Cortex of kidney (tissue), 1 donor: Measurements from ENCODE around the gene ADAMTSL5.
"Not testable (repeated sequence)": the region's sequence is repeated elsewhere in the genome, so short reads cannot be mapped to it uniquely, and the experiment has no call there.

Source experiments
- DNase-seq: peaks from one replicate; lab custom pipeline; 2025; lab: John Stamatoyannopoulos, UW

ADAMTSL5 gene

DNA sequence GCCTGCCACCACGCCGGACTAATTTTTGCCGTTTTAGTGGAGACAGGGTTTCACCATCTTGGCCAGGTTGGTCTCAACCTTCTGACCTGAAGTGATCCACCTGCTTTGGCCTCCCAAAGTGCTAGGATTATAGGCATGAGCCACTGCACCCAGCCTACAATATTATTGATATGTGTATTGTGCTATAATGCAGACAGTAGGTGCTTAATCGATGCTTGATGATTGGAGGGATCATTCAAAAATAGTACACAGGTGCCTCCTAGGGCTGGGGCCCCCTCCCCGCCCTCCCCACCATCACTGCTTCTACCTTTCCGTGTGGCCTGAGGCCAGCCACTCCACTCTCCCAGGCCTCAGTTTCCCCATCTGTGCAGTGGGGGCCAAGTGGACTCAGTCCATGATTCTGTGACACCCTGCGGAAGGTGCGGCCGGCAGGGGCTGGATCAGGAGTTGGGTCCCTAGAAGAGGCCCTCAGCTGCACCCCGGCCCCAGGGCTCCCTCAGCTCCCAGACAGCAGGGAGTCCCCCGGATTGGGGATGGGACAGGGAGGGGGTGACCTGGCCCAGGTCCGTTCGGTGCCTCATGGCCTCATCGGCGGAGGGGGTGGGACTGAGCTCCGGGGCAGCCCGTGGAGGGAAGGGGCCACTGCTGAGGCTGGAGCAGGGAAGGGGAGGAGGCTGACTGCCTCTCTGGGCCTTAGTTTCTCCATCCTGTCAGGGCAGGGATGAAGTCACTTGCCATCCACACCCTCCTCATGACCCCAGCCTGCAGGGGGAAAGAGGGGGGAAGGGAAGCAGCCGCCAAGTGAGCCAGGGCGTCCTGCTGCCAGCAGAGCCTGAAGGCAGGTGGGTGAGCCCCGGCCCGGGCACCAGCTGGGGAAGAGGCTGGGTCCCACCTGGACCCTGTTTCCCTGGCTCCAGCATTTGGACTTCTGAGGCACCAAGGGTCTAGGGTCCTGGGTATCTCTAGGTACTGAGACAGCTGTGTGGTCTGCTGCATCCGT, 1.2 kb downstream of the ADAMTSL5 start:
- no peak for DNase-seq

DNA sequence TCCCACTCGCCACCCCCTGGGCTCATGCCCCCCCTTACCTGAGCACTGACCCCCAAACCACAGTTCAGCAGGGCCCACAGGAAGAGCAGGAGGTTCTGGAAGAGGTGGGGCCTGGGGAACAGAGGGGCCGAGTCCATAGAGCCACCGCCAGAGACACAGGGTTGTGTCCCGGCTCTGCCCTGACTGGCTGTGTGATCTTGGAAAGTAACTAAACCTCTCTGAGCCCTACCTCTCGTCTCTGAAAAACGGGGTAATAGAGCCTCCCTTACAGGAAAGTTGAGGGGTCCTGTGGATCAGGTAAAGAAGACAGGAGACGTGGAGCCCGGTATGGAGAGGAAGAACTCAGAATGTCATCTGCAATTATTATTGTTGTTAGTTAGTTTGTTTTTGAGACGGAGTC, 2.0 kb downstream of the ADAMTSL5 start:
- DNase-seq = no peak

DNA sequence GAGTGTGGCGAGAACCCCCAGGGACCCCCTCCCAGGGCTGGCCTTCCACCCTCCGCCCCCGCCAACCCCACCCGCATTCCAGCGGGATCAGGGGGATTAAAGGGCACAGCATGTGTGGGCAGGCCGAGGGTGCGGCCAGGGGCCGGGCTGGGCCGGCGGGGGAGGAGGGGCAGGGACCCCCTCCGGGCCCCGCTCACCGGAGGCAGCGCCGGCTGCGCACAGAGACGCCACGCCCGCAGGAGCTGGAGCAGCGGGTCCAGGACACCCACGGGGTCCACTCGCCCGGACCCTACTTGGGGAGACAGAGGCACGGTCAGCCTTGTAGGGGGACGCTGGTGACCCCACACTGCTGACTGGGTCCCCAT, 2.4 kb downstream of the ADAMTSL5 start:
- DNase-seq = no peak

DNA sequence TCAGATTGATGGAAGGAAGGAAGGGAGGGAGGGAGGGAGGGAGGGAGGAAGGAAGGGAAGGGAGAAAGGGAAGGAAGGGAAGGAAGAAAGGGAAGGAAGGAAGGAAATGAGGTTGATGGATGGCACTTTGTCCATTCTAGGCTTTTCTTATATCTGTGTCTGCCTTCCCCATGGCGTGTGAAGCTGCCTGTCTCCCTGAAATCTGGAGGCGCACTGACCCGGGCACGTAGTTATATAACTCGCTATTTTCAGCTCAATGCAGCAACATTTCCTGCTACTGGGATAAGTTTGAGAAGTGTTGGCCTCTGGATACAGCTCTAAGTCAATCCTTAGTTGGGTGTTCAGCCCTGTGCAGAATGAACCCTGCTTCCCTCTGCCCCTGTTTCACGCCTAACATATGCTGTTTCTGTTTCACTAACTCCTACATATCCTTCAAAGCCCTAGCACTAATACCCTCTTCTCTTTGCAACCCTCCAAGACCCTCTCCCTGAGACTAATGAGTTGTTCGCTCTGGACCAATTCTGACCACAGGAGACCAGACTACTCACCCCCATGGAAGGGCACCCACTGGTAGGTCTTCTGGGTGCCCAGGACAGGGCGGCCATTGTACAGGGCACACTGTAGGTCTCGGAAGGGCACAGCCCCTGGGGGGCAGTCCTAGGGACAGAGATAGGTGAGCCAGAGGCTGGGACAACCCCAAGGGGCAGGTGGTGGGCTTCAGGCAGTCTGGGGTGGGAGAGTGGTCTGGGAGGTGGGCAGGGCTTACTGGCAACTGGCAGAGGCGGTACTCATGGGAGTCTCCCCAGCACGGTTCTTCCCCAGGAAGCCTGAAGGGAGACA, 3.0 kb downstream of the ADAMTSL5 start:
- DNase-seq = no peak

DNA sequence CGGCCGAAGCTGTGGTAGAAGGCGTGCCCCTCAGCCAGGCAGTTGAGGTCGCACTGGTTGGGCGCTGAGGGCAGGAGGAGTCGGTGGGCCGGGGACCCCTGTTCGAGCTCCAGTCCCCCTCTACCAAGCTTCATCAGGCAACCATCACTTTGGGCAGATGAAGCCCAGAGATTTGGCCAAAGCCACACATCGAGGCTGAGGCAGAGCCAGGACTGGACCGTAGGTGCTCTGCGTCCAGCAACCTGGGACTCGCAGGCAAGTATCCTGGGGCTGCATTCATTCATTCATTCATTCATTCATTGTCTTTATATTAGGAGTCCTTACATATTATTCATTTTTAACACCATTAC, 4.3 kb downstream of the ADAMTSL5 start:
- DNase-seq = no peak

DNA sequence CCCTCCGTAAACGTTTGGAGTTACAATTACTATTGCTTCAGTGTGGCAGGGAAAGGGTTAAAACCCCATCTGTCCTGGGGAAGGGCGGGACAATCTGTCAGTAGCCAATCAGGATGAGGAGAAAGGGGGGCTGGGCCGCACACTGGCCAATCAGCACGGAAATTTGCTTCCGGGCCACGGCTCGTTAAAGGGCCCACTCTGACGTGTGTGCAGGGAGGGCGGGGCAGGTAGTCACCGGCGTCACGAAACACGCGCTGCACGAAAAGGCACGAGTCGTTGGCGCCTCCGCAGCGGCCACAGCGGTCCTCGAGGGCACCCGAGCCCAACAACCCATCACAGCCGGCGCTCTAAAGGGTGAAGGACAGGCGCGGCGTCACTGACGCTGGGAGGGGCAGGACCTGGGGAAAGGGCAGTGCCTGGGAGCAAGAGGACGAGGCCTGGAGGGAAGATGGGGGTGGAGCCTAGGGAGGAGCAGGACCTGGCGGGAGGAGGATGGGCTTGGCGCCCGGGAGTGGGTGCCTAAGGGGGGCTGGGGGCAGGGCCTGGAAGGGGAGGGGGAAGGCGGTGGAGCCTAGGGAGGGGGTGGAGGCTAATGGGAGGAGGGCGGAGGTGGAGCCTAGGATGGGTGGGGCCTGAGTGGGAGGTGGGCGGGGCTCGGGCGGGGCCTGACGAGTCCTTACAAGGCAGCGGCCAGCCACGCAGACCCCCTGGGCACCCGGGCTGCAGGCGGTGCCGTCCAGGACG, 4.9 kb downstream of the ADAMTSL5 start:
- no peak for DNase-seq

DNA sequence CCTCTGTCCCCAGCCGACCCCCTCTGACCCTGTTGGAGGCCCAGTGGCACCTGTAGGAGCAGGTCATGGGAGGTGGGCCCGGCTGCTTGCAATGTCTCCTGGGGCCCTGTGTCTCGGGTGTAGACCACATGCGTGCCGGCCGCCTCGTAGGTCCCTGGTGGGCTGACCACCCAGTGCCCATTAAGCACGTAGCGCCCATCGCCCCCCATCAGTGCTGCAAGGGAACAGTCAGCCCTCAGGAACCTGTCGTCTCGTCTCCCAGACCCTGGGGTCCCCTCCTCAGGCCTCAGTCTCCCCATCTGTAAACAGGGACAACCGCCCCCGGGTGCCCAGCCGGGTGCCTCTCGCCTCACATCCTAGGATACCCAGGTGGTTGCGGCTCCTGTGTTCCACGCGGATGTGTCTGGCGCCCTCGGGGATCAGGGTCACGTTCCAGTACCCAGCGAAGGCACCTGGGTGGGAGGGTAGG, 5.6 kb downstream of the ADAMTSL5 start:
- no peak for DNase-seq

DNA sequence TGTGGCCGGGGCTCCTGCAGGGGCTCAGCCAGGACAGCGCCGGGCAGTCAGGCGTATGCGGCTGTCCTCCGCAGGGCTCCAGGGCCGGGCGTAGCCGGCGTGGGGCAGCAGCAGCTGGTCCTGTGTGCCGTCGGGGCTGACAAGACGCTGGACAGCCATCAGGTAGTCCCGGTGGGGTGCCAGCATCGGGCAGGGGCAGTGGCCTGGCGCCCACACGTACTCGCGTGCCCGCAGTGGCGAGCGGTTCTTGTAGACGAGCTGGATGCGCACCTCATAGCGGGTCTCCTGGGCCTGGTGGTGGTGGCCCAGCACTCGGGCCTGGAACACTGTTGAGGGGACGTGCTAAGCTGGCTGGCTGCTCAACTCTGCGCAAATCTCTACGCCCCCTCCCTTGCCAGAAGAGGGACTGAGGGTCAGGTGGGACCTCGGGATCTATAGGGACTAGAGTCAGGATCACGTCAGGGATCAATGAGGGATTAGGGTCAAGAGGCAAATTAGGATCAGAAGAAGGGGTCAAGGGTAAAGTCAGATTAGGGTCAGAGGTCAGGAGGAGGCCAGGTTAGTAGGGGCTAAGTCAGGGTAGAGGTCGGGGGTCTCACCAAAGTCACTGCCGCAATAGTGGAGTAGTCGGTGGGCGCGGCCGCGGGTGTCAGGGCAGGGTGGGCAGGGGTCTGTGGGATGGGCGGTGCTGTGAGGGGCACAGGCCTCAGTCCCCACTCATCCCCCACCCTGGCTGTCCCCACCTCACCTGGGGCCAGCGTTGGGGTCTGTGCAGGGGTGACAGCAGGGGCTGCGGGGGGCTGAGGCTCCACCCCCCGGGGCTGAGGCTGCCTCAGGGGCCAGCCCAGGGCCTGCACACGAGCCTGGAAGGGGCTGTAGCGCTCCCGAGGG, 6.6 kb downstream of the ADAMTSL5 start:
- DNase-seq = no peak

DNA sequence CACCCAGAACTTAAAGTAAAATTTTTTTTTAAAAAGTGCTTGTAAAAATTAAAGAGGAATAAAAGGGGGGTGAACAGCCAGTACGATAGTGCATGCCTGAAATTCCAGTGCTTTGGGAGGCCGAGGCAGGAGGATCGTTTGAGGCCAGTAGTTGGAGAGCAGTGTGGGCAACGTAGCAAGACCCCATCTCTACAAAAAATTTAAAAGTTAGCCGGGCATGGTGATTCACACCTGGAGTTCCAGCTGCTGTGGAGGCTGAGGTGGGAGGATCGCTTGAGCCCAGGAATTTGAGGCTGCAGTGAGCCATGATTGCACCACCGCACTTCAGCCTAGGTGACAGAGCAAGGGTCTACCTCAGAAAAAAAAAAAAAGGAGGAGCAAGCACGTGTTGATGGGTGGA, 7.8 kb downstream of the ADAMTSL5 start:
- DNase-seq = no peak

DNA sequence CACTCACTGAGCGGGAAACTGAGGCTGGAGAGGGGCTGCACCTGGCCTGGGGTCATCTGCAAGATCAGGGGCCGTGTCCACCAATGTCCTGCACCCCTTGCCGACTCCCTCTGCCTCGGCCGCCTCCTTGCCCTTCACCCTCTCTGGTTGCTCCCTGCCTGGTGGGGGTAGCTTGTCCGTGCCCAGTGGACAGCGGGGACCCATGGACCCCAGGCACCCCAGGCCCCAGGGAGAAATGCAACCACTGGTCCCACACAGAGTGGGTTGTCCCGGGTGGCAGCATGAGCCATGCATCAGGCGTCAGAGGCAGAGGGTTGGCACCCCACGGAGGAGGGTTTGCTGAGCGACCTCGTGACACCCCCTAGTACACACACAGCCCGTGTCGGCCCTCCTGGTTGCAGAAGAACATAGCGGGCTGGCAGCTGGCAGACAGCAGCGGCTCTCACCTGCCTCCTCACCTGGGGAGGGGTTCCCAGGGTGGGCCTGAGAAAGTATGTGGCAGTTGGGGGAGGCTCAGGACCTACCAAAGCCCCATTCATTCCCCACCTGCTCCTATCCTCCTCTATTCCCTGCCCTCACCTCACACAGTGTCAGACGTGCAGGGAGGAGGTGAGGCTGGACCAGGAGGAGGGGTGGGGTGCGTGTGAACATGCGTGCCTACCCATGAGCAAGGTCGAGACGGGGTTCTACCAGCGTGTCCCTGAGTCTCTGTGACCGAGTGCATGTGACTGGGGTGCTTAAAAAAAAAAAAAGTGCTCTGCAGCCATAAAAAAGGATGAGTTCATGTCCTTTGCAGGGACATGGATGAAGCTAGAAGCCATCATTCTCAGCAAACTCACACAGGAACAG, 8.7 kb downstream of the ADAMTSL5 start:
- no peak for DNase-seq

DNA sequence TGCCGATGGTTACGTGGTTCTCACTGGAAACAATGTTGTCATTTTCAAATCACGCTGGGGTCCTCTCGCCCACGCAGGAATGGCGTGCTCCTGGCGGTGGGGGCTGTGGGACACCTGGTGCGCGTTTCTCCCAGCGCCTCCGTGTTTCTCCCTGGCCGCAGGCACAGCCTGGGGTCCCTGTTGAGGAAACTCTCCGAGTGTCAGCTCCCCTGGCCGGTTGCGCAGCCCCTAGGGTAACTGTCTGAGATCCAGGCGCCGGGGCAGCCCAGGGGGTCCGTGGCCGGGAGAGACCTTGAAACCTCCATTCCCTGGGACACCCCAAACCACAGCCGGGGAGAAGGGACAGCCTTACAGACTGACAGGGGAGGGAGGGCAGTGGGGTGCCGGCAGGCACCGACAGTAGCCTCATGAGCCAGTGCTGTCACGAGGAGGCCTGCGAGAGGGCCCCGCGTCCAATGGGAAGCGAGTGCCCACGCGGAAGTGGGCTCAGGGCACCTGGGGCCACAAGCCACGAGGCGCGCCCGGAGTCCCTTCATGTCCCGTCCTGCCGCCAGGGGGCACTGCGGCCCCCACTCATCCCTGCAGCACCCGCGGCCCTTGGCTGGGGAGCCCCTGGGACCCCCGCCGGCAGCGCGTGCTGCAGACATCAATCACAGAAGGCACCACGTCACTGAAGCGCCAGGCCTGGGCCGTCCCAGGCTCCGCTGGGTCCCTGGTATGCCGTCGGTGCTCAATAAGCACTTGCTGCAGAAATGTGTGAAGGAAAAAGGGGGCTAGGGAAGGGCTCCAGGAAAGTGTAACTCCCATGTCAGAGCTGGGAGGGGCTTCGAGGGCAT, 9.5 kb downstream of the ADAMTSL5 start:
- DNase-seq = no peak

DNA sequence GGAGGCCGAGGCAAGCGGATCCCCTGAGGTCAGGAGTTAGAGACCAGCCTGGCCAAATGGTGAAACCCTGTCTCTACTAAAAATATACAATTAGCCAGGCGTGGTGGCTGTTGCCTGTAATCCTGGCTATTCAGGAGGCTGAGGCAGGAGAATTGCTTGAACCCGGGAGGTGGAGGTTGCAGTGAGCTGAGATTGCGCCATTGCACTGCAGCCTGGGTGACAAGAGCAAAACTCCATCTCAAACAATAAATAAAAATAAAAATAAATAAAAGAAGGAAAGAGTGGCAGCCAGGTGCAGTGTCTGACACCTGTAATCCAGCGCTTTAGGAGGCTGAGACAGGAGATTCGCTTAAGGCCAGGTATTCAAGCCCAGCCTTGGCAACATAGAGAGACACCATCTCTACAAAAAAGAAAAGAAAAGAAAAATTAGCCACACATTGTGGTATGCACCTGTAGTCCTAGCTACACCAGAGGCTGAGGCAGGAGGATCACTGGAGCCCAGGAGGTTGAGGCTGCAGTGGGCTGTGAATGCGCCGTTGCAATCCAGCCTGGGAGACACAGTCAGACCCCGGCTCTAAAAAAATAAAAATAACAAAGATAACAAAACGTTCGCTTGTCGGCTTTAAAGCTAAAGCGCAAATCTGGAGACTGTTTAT, 10.3 kb downstream of the ADAMTSL5 start:
- no peak for DNase-seq

DNA sequence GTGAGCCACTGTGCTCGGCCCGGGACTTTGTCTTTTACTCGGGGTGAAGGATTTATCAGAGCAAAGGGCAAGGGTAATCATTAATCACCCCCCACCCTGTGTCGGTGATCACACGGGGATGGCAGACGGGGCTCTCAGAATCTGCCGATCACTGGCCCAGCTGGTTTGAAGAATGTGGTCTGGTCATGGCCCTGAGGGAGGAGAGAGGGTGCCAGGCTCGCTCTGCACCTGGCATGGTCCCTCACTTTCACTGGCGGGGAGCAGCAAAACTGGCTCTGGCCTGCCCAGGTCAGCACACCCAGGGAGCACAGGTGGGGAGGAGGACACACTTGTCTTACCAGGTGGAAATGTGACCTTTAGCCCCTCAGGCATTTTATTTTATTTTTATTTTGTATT, 11.6 kb downstream of the ADAMTSL5 start:
- no peak for DNase-seq

DNA sequence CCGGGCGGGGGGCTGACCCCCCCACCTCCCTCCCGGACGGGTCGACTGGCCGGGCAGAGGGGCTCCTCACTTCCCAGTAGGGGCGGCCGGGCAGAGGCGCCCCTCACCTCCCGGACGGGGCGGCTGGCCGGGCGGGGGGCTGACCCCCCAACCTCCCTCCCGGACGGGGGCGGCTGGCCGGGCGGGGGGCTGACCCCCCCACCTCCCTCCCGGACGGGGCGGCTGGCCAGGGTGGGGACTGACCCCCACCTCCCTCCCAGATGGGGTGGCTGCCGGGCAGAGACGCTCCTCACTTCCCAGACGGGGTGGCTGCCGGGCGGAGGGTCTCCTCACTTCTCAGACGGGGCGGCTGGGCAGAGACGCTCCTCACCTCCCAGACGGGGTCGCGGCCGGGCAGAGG, 13.6 kb downstream of the ADAMTSL5 start:
- not testable (repeated sequence) for DNase-seq

DNA sequence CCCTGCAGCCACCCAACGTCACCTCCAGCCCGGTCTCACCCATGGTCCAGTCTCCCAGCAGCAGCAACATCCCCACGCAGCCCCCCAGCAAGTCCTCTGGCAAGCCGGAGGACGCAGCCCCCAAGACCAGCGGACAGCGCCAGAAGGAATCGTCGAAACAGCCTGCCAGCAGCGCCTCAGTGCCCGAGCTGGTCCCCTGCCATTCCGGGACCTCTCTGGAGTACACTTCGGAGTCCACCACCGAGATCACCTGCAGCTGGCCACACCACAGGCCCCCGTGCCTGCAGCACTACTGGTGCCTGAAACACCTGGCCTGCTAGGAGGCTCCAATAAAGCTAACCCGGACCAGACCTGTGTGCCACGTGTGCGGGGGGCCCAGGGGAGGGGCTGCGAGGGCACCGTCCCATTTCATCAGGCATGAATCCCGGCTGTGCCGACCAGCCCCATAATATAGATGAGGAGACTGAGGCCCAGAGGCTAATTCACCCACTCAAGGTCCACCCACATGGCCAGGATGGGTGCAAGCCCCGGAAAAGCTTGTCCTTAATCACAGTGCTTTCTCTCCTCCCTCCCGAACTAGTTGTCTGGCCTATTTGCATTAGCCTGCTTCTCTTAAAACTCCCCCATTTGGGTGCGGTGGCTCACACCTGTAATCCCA, 15.1 kb downstream of the ADAMTSL5 start:
- DNase-seq = no peak

DNA sequence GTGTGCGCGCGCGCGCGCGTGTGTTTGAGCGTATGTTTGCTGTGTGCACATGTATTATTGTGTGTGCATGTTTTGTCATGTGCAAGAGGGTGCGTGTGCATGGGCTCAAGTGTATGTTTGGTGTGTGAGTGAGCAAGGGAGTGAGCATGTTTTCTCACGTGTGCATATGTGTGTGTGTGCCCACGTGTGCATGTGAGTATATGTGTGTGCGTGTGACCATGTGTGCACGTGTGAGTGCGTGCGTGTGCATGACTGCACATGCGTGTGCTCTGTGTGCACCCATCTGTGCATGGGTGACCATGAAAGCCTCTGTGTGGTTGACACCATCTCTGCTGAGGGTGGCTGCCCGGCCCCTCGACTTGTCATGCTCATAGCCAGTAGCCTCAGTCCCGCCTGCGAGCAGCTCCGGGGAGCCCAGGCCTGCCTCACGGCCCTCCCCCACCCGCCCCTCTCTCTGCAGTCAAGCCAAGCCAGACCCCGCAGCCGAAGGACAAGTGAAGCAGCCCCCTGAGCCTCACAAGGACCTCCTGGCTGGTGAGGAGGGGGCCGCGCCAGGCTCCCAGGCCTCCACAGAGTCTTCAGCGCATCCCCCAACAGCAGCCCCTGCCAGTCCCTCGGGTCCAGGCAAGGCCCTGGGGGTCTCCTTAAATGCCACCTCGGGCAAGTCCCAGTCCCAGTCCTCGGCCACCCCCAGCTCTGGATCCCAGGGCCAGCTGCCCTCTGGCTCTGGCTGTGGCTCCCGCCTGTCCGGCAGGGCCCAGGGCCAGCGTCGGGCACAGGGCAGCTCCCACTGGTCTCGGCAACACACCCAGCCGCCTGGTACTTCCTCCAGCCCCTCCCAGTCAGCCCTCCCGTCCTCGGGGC, 15.9 kb downstream of the ADAMTSL5 start:
- DNase-seq = no peak
